Spleen (tissue), 11 donors: Measurements from ENCODE around the gene VGLL4. TPM values are rescaled to one million over a fixed set of nuclear protein-coding genes. Genes with fewer than 3 reads are reported as not detected.
A peak's percentile ranks its signal among the peaks of the same experiment; 100 is the strongest.

Source experiments
- DNase-seq: peaks from one replicate; pipeline ENCODE4 v3.0.0-alpha.2; 2020
- H3K27ac ChIP-seq, 8 donors: fragments of 200-600 bp; sonication (generic) in 7 of 8; 1 replicate in 4 of 8; 2 replicates in 4 of 8; pipeline versions ENCODE4 v1.5.0 to v1.8.0; 2016 to 2021; ENCODE audit warnings: inconsistent platforms in 4 of 8, mild to moderate bottlenecking in 4 of 8, moderate library complexity in 1 of 8
- H3K27me3 ChIP-seq, 7 donors: fragments of 200-600 bp; sonication (generic) in 6 of 7; replicated peaks in 1 of 7; 1 replicate in 4 of 7; 2 replicates in 3 of 7; pipeline versions ENCODE4 v1.5.0 to v1.8.0; 2016 to 2021; ENCODE audit warnings: inconsistent platforms in 3 of 7, mild to moderate bottlenecking in 1 of 7
- H3K36me3 ChIP-seq, 6 donors: fragments of 200-600 bp; sonication (generic) in 5 of 6; 1 replicate in 4 of 6; 2 replicates in 2 of 6; pipeline versions ENCODE4 v1.5.0 to v1.8.0; 2016 to 2021; ENCODE audit warnings: inconsistent platforms in 2 of 6
- H3K4me1 ChIP-seq, 6 donors: fragments of 200-600 bp; sonication (generic) in 5 of 6; 1 replicate in 3 of 6; 2 replicates in 3 of 6; pipeline versions ENCODE4 v1.5.0 to v1.8.0; 2016 to 2021; ENCODE audit warnings: inconsistent platforms in 3 of 6
- H3K4me3 ChIP-seq, 8 donors: fragments of 200-600 bp; sonication (generic) in 7 of 8; 1 replicate in 4 of 8; 2 replicates in 4 of 8; pipeline versions ENCODE4 v1.5.0 to v1.8.0; 2016 to 2021; ENCODE audit warnings: inconsistent platforms in 4 of 8, mild to moderate bottlenecking in 4 of 8, moderate library complexity in 2 of 8
- H3K9me3 ChIP-seq, 8 donors: fragments of 200-600 bp; sonication (generic) in 7 of 8; 1 replicate in 4 of 8; 2 replicates in 4 of 8; pipeline versions ENCODE4 v1.5.0 to v1.8.0; 2016 to 2021; ENCODE audit warnings: inconsistent platforms in 4 of 8
- POLR2A ChIP-seq, 3 donors: fragments of 450-650 bp; IDR thresholded peaks; one replicate each; pipeline ENCODE4 v1.5.1; 2017; ENCODE audit warnings: antibody characterized with exemption in 3 of 3, mild to moderate bottlenecking in 1 of 3
- POLR2AphosphoS5 ChIP-seq, 3 donors: sonication (generic); formaldehyde crosslinking; IDR thresholded peaks; one replicate each; pipeline ENCODE4 v1.5.1; 2017; ENCODE audit warnings: antibody characterized with exemption in 3 of 3
- WGBS, 5 donors: extraction: QIAGEN DNeasy Blood & Tissue Kit in 3 of 5; methylation state at CpG; one replicate each; pipeline versions ENCODE4 v1.1.5 to v1.1.7; 2013 to 2018; 5-methylcytosine and 5-hydroxymethylcytosine counted together
- intact Hi-C: fragments of 100-400 bp; cut with DNase I; formaldehyde crosslinking; loops from one replicate; pipeline ENCODE4 v1.15.0; 2023; ENCODE audit warnings: low total_unique reads
- polyA plus RNA-seq, 3 donors: library from polyadenylated mRNA; stranded (reverse); fragments of 200-250 nt; gene quantifications; one replicate each; pipeline ENCODE4 v1.2.1, GENCODE V29; 2013
- total RNA-seq, 7 donors: library from RNA; depleted of rRNA in 3 of 7; stranded (reverse); fragments of >200 nt in 3 of 7; fragmentation: NEBNext Ultra II Directional in 4 of 7; extraction: Animal tissue kit (Norgen Biotek cat#: 25700) in 4 of 7; gene quantifications; one replicate each; pipeline versions ENCODE4 v1.1.0 to v1.2.1, GENCODE V29; 2016 to 2021
- TF ChIP-seq, protein P1 (sequence below), 11 experiments: fragments of 200-600 bp in 7 of 11; fragments of 450-650 bp in 4 of 11; sonication (generic) in 4 of 11; IDR thresholded peaks in 8 of 11; conservative IDR thresholded peaks in 3 of 11; 1 replicate in 7 of 11; 2 replicates in 4 of 11; pipeline versions ENCODE4 v1.4.0 to v1.8.0; 2016 to 2021; ENCODE audit warnings: antibody characterized with exemption in 11 of 11, inconsistent platforms in 4 of 11, mild to moderate bottlenecking in 1 of 11
- donor health status: healthy with polysubstance abuse.
- donor health status: DM: no; HTN: no; CAD: no; lungs with moderate emphysema.
- donor health status: DM: no; HTN: no; CAD: no.
- donor health status: Bipolar disorder and iron deficiency.
- donor health status: healthy.
- donor health status: DM: no; HTN: no; CAD: no.
- donor health status: DM: yes; HTN: yes; CAD: no.

The VGLL4 gene
- total and polyA plus RNA-seq, 10 donors, result 13.5 to 80.2 (median 50.8) TPM

DNA sequence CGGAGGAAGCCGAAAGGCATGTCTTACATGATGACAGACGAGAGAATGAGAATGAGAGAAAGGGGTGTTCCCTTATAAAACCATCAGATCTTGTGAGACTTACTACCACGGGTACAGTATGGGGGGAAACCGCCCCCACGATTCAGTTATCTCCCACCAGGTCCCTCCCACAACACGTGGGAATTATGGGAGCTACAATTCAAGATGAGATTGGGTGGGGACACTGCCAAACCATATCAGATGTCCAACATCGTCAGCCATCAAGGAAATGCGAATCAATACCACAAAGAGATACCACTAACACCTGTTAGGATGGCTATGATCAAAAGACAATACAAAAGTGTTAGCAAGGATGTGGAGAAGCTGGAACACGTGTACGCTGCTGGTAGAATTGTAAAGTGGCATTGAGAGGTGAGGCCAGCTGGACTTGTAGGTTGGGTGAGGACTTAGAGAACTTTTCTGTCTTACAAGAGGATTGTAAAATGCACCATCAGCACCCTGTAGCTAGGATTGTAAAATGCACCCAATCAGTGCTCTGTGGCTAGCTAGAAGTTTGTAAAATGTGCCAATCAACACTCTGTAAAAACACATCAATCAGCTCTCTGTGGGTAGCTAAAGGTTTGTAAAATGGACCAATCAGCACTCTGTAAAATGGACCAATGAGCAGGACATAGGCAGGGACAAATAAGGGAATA lies 37.5 kb downstream of the VGLL4 start:
- WGBS, 5 donors, result 72 to 88% (median 83%) methylated on average over 11 of the region's 11 CpGs
- Histone ChIP-seq H3K9me3 (no peaks in the 10 kb centered on the region), H3K4me3 (no peak overlapping the region), H3K27me3 (no peaks in the 10 kb centered on the region), H3K36me3 (peaks cover 0 to 23% (median 2%) of the 10 kb centered on the region in 6 donors), H3K4me1 (peaks cover 12 to 90% (median 38%) of the 10 kb centered on the region in 6 donors), H3K27ac (peak overlapping the region in 1 of 8 donors; percentile 37)
- intact Hi-C loops, result no loop called here
- DNase-seq, result no peak
- TF ChIP-seq POLR2AphosphoS5 (IDR thresholded peaks at IDR 0.05) (no peak), POLR2A (IDR thresholded peaks at IDR 0.05) (no peak)
- TF ChIP-seq, protein P1, sequence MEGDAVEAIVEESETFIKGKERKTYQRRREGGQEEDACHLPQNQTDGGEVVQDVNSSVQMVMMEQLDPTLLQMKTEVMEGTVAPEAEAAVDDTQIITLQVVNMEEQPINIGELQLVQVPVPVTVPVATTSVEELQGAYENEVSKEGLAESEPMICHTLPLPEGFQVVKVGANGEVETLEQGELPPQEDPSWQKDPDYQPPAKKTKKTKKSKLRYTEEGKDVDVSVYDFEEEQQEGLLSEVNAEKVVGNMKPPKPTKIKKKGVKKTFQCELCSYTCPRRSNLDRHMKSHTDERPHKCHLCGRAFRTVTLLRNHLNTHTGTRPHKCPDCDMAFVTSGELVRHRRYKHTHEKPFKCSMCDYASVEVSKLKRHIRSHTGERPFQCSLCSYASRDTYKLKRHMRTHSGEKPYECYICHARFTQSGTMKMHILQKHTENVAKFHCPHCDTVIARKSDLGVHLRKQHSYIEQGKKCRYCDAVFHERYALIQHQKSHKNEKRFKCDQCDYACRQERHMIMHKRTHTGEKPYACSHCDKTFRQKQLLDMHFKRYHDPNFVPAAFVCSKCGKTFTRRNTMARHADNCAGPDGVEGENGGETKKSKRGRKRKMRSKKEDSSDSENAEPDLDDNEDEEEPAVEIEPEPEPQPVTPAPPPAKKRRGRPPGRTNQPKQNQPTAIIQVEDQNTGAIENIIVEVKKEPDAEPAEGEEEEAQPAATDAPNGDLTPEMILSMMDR (IDR thresholded peaks at IDR 0.05 in 8 of 11, conservative IDR thresholded peaks at IDR 0.05 in 3 of 11), result no peak

- no peaks in the 10 kb centered on the region for H3K9me3 ChIP-seq
- no peaks in the 10 kb centered on the region for H3K27me3 ChIP-seq
- peak overlapping the region in 1 of 8 donors; percentile 37 for H3K27ac ChIP-seq
- no peak for DNase-seq
- TF ChIP-seq POLR2A (IDR thresholded peaks at IDR 0.05), result no peak
- TF ChIP-seq, protein P1 (IDR thresholded peaks at IDR 0.05 in 8 of 11, conservative IDR thresholded peaks at IDR 0.05 in 3 of 11), result no peak
- TF ChIP-seq POLR2AphosphoS5 (IDR thresholded peaks at IDR 0.05), result no peak
- WGBS, 5 donors, result 85 to 100% (median 95%) methylated on average over 1 of the region's 1 CpG
- peaks cover 16 to 88% (median 45%) of the 10 kb centered on the region in 6 donors for H3K4me1 ChIP-seq
- intact Hi-C loops, result no loop called here
- no peak overlapping the region for H3K4me3 ChIP-seq
- H3K36me3 ChIP-seq, result peaks cover 0 to 32% (median 10%) of the 10 kb centered on the region in 6 donors
Measured at GRCh38 chr3:11605398-11605797, 38.3 kb downstream of the VGLL4 start.

GRCh38 chr3:11604139-11604892 lies 39.4 kb downstream of the VGLL4 start:
- Histone ChIP-seq H3K27ac (peak overlapping the region in 7 of 8 donors; percentile 41 to 69 (median 63)), H3K4me1 (peaks cover 16 to 83% (median 45%) of the 10 kb centered on the region in 6 donors), H3K4me3 (no peak overlapping the region), H3K27me3 (no peaks in the 10 kb centered on the region), H3K36me3 (peaks cover 0 to 43% (median 15%) of the 10 kb centered on the region in 6 donors), H3K9me3 (no peaks in the 10 kb centered on the region)
- intact Hi-C loops, result no loop called here
- DNase-seq, result no peak
- TF ChIP-seq, protein P1 (IDR thresholded peaks at IDR 0.05 in 8 of 11, conservative IDR thresholded peaks at IDR 0.05 in 3 of 11), result no peak
- peak in 1 of 3 donors; percentile 10 for TF ChIP-seq POLR2AphosphoS5 (IDR thresholded peaks at IDR 0.05)
- 65 to 81% (median 78%) methylated on average over 10 to 15 of the region's 15 CpGs for WGBS, 5 donors

GRCh38 chr3:11603628-11604027 lies 40.1 kb downstream of the VGLL4 start:
- 61 to 82% (median 64%) methylated on average over 9 of the region's 9 CpGs for WGBS, 5 donors
- no peaks in the 10 kb centered on the region for H3K27me3 ChIP-seq
- intact Hi-C loops, result no loop called here
- TF ChIP-seq POLR2A (IDR thresholded peaks at IDR 0.05) (no peak), POLR2AphosphoS5 (IDR thresholded peaks at IDR 0.05) (peak in 1 of 3 donors; percentile 24)
- TF ChIP-seq, protein P1 (IDR thresholded peaks at IDR 0.05 in 8 of 11, conservative IDR thresholded peaks at IDR 0.05 in 3 of 11), result no peak
- peak overlapping the region; percentile 8 to 69 (median 57) for H3K27ac ChIP-seq
- H3K36me3 ChIP-seq, result peaks cover 0 to 44% (median 15%) of the 10 kb centered on the region in 6 donors
- no peaks in the 10 kb centered on the region for H3K9me3 ChIP-seq
- no peak overlapping the region for H3K4me3 ChIP-seq
- no peak for DNase-seq
- H3K4me1 ChIP-seq, result peaks cover 14 to 83% (median 41%) of the 10 kb centered on the region in 6 donors
